NOMO-1 treated with dmso at 0.1 percent for 144 hours (cell line): ENCODE results near the gene DIS3L2.
"Not testable (repeated sequence)": the region's sequence is repeated elsewhere in the genome, so short reads cannot be mapped to it uniquely, and the experiment has no call there.

Experiments
- DNase-seq: peaks from one replicate; lab custom pipeline; 2025; ENCODE audit not compliant: unreplicated experiment; lab: John Stamatoyannopoulos, UW

Gene DIS3L2

DNA sequence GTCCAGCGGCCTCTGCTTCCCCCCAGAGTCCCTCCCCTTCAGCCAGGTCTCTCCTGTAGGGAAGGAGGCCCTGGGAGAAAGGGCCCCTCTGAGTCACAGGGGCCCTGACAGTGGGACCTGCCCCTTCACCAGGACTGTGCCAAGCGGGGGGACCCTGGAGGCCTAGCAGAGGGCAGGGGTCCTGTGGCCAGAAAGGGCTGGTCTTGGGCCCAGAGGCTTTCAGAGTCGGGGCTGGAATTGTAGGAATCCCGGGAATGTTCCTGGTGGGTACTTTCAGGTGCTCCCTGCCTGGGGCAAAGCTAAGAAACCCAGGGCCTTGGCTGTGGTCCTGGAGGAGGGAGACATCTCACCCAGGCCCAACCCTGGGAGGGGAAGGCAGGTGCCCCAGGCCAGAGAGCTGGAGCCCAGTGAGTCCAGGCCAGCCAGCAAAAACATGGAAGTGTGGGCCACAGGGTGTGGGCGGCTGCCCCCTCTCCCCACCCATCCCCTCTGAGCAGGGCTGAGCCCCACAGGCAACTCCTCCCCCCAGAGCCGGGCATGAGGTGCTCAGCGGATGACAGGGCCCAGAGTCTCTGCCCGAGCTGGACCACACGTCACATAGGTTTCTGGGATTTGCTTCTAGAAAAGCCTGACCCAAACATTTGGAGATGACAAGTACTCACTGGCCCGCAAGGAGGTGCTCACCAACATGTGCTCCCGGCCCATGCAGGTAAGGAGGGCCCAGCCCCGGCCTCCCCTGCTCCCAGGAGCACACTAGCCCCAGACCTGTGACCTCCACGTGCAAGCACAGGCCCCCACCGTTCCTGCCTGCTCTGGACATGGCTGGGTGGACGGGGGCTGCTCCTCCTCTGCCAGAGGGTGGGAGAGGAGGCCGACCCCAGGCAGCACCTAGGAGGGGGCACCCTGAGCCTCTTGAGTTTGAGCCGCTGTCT is 368.8 kb downstream of the DIS3L2 start:
- no peak for DNase-seq

DNA sequence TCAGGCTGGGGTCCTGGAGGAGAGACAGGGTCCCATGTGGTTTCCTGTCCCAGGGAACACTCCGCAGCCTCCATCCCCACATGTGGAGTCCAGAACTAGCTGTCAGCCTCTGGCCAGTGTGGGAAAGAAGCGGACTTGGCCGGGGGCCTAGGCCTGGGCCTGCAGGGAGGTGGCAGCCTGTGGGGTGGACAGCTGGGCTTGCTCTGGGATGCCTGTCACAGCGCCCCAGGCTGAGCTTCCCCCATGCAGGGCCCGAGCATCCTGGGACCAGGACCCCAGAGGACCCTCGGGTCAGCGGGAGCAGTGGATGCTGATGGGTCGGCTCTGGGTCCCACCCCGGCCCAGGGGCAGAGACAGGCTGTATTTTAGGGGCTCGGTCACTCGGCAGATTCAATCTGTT is 369.5 kb downstream of the DIS3L2 start:
- not testable (repeated sequence) for DNase-seq

DNA sequence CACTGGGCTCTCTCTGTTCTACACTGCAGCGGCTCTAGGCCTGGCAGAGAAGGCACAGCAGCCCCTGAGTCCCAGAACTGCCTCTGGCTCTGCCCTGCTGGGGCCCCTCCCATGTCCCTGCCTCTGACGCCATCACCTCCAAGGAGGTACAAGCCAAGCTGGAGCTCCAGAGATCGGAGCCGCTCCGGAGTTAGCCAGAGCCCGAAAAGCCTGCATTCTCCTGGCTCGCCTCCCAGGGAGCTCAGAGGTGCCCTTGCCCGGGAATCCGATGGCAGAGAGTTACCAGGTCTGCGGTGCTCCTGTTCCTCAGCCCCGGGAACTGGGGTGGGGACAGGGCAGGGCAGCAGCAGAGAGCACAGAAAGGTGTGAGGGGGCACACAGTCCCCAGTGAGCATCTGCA is 370.1 kb downstream of the DIS3L2 start:
- not testable (repeated sequence) for DNase-seq

DNA sequence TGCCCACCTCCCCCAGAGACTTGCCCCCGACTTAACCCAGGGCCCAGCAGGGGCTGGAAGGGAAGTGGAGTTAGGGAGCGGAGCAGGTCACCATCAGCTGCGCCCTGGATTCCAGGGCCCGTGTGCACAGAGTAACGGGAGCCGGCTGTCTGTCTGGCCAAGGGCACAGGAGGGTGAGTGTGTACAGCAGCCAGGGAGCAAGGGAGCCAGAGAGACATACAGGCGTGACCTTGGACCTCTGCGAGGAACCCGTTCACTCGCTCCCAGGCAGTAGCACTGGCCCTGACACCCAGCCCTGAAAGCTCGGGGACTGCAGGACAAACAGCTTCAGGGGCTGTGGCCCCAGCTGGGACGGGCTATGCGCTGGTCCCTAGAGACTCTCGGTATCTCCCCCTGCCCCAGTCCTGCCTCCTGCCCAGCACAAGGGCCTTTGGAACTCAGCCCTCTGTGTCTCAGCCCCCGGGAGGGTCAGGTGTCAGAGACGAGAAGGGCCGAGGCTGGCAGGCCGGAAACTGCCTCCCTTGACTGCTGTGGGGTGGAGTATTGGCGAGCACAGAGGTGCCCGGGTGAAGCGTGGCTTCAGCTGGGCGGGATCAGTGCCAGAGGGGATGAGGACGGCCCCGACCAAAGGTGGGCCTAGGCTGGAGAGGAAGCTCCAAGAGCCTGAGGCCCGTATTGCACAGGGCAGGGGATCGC is 370.9 kb downstream of the DIS3L2 start:
- DNase-seq: not testable (repeated sequence)

DNA sequence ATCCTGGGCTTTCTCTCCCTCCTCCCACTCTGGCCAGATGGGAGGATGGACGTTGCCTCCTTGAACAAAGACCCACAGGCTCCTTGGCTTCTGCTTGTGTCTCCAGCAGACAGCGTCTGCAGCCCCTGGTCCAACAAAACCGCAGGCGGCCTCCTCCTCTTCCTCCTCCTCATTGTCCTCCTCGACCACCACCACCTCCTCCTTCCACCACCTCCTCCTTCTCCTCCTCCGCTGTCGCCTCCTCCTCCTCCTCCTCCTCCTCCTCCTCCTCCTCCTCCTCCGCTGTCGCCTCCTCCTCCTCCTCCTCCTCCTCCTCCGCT is 371.4 kb downstream of the DIS3L2 start:
- DNase-seq: no peak

DNA sequence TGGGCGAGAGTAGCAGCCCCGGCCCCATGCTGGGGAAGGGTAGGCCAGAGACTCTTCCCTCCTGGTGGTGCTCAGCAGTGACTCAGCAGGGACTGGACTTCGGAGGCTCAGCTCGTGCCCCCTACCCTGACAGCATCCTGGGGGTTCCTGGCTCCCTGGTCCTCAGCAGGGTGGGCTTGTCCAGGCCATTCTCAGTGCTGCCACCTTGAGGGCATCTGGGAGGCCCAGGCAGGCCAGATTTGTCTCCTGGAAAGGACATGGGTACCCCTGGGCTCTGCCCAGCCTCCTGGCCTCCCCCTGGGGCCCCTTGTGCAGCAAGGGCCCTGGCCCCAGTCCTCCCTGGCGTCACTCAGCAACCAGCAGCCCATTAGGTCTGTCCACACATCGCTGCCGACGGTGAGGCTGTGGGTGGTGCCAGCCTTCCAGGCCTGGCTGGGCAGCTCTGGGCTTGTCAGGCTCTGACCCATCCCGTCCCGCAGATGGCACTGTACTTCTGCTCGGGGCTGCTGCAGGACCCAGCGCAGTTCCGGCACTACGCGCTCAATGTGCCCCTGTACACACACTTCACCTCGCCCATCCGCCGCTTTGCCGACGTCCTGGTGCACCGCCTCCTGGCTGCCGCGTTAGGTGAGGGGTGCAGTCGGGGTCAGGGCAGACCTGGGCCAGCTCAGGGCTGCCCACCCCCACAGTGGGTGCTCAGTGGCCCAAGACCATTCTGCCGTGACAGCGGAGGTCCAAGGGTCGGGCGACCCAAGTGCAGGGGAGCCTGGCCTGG is 372.0 kb downstream of the DIS3L2 start:
- no peak for DNase-seq

DNA sequence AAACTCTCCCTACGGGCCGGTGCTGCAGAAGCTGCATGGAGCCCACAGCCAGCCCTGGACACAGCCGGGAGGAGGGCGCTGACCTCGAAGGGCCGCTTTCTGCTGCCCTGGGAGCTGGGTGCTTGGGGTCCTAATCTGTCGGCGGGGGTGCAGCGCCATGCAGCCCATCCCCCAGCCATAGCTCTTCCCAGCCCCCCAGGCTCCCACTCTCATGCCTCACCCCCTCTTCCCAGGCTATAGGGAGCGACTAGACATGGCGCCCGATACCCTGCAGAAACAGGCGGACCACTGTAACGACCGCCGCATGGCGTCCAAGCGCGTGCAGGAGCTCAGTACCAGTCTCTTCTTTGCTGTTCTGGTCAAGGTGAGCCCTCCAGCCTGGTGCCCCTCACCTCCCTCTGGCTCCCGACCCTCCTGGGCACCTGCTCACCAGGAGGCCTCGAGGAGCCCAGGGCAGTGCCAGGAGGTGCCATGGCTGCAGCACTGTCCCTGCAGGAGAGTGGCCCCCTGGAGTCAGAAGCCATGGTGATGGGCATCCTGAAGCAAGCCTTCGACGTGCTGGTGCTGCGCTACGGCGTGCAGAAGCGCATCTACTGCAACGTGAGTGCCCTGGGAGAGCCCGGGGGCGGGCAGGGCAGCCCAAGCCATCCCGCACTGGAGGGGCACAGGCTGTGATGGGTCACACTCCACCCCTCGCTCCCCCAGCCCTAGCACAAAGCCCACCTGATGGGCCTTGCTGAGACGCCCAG is 372.8 kb downstream of the DIS3L2 start:
- not testable (repeated sequence) for DNase-seq

DNA sequence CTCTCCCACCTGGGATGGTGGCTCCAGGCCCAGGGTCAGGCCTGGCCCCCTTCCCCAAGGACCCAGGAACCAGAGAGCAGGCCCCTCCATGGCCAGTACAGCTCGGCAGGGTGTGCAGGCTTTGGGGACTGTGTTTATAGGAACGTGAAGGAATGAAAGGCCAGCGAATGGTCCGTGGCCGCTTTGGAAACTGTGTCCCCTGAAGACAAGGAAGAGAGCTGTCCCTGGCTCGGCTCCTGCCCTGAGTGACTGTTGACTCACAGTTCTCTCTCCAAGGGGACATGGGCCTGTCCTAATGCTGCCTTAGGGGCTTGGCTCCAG is 373.3 kb downstream of the DIS3L2 start:
- DNase-seq: not testable (repeated sequence)

DNA sequence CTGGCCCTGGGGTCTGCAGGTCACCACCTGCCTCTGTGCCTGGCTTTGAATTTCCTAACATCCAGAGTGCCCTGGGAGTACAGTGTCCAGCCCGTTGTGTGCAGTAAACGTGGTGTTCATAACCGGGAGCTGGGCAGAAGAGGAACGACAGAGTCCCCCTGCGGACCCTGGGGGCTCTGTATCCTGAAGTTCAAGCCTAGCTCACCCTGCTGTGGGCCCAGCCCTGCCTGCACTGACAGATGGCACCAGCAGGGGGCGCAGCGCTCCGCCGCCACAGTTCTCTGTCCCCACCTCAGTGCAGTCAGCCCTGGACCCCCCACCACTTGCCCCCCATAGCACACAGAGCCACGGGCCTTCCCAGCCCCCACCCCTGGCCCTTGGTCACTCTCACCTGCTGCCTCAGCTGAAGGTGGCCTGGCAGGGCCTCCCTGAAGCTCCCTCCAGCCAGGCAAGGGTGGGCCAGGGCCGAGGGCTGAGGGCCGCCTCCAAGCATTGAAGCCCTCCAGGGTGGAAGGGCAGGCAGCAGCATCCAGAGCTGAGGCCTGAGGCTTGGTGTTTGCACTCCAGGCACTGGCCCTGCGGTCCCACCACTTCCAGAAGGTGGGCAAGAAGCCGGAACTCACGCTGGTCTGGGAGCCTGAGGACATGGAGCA is 373.8 kb downstream of the DIS3L2 start:
- DNase-seq: not testable (repeated sequence)

DNA sequence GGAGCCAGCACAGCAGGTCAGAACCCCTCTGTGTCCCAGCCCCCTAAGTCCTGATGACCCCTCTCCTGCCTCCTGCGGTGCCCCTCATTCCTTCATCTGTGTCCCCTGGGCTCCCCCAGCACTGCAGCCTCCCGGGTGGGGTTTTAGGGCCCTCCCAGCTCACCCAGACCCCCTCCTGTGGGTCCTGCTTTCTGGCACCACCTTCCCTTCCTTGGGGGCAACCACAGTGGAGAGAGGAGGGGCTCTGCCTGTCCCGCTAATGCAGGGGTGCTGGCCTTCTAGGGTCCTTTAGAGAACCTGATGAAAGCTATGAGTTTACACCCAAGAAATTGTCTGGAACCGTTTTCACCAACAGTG is 374.3 kb downstream of the DIS3L2 start:
- no peak for DNase-seq

DNA sequence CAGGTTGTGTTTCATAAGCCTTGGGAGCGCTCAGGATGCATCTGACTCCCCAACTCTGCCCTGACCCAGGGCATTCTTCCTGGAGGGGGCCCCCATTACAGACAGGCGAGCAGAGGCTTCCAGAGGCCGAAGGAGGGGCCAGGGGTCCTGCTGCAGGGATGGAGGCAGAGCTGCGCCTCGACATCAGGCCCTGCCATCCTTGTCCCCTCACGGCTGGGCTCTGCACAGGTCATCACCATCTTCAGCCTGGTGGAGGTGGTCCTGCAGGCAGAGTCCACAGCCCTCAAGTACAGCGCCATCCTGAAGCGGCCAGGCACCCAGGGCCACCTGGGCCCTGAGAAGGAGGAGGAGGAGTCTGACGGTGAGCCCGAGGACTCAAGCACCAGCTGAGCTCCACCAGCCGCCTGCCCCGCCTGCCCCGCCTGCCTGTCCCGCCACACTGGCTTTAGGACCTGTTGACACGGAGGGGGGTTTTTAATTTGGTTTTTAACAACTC is 374.8 kb downstream of the DIS3L2 start:
- DNase-seq: no peak

DNA sequence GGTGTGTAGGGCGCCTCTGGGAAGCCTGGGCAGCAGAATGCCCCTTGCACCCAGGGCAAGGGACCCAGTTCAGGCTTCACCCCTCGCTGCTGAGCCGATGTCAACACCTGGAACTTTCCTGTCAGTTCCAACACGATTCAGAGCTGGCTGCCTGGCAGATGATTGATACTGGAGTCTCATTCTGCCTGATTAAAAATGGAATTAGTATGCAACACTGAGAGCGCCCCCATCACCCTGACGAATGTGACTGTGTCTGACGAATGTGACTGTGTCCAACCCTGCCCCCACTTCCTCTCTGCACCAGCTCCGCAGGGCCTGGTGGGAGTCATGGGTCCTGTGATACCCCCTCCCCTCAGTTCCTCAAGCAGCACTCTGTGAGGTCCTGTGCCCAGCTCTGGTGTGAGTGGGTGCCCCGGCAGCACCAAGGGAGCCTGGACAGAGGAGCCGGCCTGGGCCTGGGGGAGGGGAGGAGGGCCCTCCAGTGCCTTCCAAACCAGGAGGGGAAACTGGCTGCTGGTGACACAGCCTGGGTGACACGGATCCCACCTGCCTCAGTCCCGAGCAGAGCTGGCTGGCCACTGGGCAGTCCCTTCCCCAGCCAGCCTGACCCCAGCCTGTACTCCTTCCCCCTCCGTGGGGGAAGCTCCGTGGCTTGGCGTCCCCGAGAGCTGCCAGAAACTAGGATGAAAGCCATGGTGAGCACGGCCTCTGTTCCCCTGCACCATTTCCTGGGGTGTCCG is 375.6 kb downstream of the DIS3L2 start:
- DNase-seq: no peak

DNA sequence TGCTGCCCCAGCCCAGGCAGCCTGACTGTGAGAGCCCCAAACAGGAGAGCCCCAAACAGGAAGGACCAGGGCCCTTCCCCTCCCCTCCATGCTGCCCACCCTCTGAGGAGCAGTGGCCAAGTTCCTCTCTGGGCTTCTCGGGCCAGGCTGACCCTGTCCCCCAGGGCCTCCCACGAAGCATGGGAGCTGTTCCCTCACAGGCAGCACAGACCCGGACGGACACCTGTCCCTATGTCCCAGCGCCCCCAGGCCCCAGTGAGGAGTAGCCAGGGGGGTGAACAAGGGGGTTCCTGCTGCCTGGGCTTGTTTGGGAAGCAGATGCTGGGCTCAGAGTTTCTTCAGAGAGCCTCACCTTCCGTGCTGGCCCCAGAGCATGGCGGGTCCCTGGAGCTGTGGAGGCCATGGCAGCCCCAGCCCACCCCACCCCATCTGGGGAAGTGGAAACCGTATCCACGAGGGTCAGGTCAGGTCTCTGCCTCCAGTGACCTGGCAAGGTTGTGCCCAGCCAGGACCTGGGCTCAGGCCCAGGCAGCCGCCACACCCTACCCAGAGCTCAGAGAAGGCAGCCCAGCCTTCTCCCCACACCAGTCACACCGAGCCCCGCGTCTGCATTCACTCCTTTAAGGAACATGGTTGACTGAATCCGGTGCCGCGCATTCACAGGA is 376.7 kb downstream of the DIS3L2 start:
- not testable (repeated sequence) for DNase-seq

DNA sequence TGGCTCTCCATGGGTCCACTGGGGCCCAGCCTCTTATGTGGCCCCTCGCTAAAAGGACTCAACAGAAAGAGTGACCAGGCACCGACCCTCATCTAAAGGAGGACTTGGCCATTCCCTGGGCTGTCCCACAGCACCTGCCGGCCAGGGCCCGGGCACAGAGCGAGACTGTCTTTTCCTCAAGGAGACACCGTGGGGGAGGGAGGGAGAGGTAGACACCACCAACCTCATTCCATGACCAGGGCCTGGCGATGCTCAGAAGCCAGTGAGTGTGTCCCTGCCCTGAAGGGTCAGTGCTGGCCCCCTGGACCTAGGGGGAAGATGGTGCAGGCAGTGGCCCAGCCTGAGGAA is 377.2 kb downstream of the DIS3L2 start:
- no peak for DNase-seq

DNA sequence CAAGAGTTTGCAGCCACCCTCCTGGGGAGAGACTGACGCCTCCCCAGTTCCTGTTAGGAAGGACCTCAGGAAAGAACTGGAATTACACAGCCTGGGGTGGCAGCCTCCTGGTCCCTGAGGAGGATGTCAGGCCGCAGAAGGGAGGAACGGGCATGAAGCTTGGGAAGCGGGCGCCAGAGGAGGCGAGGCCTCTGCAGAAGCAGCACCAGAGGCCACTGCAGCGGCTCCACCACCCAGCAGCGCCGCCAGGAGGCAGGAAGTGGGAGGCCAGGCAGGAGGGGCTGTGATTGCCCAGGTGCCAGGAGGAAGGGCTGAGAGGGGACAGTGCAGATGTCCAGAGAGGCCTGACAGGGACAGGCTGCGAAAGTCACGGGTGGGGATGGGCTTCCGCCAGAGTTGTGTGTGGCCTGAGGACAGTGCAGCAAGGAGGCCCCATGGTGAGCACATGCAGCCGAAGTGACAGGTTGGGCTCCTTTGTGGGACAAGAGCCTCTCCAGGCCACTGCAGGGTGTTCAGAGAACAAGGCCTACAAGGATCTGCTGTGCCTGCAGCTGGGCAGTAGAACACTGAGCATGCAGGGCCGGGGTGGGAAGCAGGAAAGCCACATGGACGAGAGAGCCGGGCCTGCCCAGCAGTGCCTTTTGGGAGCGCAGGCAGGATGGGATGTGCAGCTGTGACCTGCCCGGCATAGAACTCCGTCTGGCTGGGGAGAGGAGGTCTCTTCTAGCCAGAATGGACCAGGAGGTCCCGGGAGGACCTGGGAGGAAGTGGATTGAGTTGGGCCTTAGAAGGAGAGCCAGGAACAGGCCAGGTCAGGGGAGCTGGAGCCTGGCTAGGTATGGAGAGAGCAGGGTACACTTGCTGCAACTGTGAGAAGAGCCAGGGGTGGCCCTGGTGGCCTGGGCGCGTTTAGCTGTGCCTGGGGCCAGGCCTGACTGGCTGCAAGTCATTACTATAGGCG is 377.9 kb downstream of the DIS3L2 start:
- DNase-seq: no peak

DNA sequence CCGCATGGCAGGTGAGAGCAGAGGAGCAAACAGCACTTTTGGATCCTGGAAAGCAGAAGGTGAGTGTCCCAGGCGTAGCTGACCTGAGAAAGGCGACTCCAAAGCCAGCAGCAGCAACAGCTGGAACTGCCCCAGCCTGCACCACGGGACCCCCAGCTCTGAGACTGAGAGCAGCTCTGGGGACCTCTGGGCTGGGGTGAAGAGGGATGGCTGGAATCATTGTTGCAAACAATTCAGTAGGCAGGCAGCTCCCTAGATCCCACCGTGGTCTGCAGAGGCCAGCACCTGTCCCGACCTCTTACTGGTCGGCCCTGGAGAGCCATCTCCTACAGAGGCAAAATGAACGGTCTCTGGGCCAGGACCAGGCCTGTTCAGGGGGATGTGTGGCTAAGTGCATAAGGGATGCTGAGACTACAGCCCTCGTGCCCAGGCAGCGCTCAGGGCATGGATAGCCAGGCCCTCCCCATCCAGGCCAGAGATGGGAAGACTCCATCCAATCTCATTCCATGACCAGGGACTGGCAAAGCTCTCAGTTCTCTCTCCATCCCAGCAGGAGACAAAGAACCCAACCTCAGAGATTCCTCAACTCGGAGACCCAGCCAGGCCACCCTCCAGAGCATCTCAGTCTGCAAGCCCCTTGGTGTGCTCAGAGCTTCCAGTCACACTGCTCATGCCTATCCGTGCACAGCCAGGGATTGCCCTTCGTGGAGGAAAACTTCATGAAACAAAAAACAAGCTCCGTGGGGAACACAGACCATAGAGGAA is 378.8 kb downstream of the DIS3L2 start:
- no peak for DNase-seq

DNA sequence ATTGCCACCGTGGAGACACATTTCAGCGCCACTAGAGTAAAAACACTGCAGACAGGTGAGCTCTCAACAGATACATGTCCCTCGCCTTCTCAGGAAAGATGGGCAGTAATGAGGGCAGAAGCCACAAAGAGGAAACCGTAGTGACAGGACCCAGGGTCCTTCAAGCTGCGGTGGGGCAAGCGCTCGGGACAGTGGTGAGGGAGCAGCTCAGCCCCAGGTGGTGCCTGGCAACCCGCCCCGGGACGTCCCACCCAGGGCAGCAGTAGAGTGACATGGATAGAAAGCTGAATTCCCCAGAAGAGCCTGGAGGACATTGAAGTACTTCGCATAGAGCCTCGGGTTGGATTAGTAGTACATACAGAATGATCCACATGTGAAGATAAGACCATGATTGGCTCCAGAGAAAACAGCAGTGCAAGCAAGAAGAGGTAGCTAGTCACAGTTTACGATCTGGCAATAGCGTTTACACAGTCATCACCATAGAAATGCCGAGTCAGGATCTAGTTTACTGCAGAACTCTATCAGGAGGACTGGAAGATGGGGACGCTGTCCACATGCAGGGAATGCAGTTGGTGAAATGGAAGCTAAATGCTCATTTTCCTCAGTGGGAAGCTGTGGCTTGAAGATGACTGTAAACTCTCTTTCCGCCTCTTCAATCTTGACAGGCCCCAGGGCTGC is 379.7 kb downstream of the DIS3L2 start:
- no peak for DNase-seq
